PC-9 (cell line): Measurements from ENCODE around the gene SLC36A2. TPM values are rescaled to one million over a fixed set of nuclear protein-coding genes. Genes with fewer than 3 reads are reported as not detected.

Source experiments
- BruUV-seq: library from RNA; stranded (reverse); fragments of 400-500 nt; replicated peaks from 2 replicates; lab custom pipeline; 2021; lab: Mats Ljungman, UMichigan
- CTCF ChIA-PET: fragments of 300-600 bp; sonication (Branson Sonifier 250); formaldehyde crosslinking; loops from one replicate; lab custom pipeline; 2022; ENCODE audit warnings: antibody characterized with exemption; lab: Charles Lee
- POLR2A ChIA-PET: fragments of 300-600 bp; sonication (Branson Sonifier 250); formaldehyde crosslinking; loops from one replicate; lab custom pipeline; 2022; ENCODE audit warnings: antibody characterized with exemption; ENCODE audit not compliant: unreplicated experiment; lab: Charles Lee
- DNase-seq, 2 experiments: peaks; one replicate each; pipeline versions ENCODE4 v3.0.0 to v3.0.0-alpha.2; 2015 to 2022; ENCODE audit warnings: mixed read lengths in 1 of 2
- H2AFZ ChIP-seq: fragments of 200-600 bp; sonication (generic); 2 replicates; pipeline ENCODE4 v1.8.1; 2017; ENCODE audit warnings: antibody characterized with exemption
- H3F3A ChIP-seq: fragments of 200-600 bp; sonication (generic); 2 replicates; pipeline ENCODE4 v1.8.1; 2017; ENCODE audit warnings: antibody characterized with exemption, mild to moderate bottlenecking, low read depth; ENCODE audit not compliant: insufficient read depth
- H3K27ac ChIP-seq: fragments of 200-600 bp; sonication (generic); 2 replicates; pipeline ENCODE4 v1.6.1; 2016; ENCODE audit warnings: mixed run types
- H3K27me3 ChIP-seq: fragments of 200-600 bp; sonication (generic); 2 replicates; pipeline ENCODE4 v1.6.1; 2016; ENCODE audit warnings: low read depth, mixed run types; ENCODE audit not compliant: insufficient read depth
- H3K36me3 ChIP-seq: fragments of 200-600 bp; sonication (generic); 2 replicates; pipeline ENCODE4 v1.6.1; 2016; ENCODE audit warnings: low read depth, mixed run types
- H3K4me1 ChIP-seq: fragments of 200-600 bp; sonication (generic); replicated peaks from 2 replicates; pipeline ENCODE4 v1.6.1; 2016; ENCODE audit warnings: mixed run types; ENCODE audit not compliant: insufficient read depth
- H3K4me2 ChIP-seq: fragments of 200-600 bp; sonication (generic); 2 replicates; pipeline ENCODE4 v1.6.1; 2017; ENCODE audit warnings: mixed run types
- H3K4me3 ChIP-seq: fragments of 200-600 bp; sonication (generic); 2 replicates; pipeline ENCODE4 v1.6.1; 2016; ENCODE audit warnings: mixed run types
- H3K79me2 ChIP-seq: fragments of 200-600 bp; sonication (generic); 2 replicates; pipeline ENCODE4 v1.6.1; 2017; ENCODE audit warnings: low read depth, mixed run types
- H3K9me2 ChIP-seq: fragments of 200-600 bp; sonication (generic); 2 replicates; pipeline ENCODE4 v1.8.1; 2017; ENCODE audit warnings: mild to moderate bottlenecking; ENCODE audit not compliant: insufficient read depth
- H3K9me3 ChIP-seq: fragments of 200-600 bp; sonication (generic); 2 replicates; pipeline ENCODE4 v1.8.1; 2016; ENCODE audit warnings: low read depth; ENCODE audit not compliant: insufficient read depth
- H4K20me1 ChIP-seq: fragments of 200-600 bp; sonication (generic); 2 replicates; pipeline ENCODE4 v1.8.1; 2017; ENCODE audit not compliant: insufficient read depth
- EZH2 ChIP-seq: fragments of 200-600 bp; sonication (generic); IDR thresholded peaks from 2 replicates; pipeline ENCODE4 v1.8.0; 2017; ENCODE audit warnings: antibody characterized with exemption, low read depth
- intact Hi-C: fragments of 100-400 bp; cut with micrococcal nuclease; formaldehyde crosslinking; loops from one replicate; pipeline ENCODE4 v1.10.0; 2022; ENCODE audit not compliant: unreplicated experiment
- total RNA-seq: library from RNA; stranded (reverse); gene quantifications from 2 replicates; pipeline ENCODE4 v1.2.3, GENCODE V29; 2021
- TF ChIP-seq, protein P1 (sequence below): fragments of 200-600 bp; sonication (generic); conservative IDR thresholded peaks from 2 replicates; pipeline ENCODE4 v1.6.1; 2017; ENCODE audit warnings: mixed run types, antibody characterized with exemption, mild to moderate bottlenecking, moderate library complexity

The SLC36A2 gene
- total RNA-seq, 1 experiment from 2014 or later = not detected

DNA sequence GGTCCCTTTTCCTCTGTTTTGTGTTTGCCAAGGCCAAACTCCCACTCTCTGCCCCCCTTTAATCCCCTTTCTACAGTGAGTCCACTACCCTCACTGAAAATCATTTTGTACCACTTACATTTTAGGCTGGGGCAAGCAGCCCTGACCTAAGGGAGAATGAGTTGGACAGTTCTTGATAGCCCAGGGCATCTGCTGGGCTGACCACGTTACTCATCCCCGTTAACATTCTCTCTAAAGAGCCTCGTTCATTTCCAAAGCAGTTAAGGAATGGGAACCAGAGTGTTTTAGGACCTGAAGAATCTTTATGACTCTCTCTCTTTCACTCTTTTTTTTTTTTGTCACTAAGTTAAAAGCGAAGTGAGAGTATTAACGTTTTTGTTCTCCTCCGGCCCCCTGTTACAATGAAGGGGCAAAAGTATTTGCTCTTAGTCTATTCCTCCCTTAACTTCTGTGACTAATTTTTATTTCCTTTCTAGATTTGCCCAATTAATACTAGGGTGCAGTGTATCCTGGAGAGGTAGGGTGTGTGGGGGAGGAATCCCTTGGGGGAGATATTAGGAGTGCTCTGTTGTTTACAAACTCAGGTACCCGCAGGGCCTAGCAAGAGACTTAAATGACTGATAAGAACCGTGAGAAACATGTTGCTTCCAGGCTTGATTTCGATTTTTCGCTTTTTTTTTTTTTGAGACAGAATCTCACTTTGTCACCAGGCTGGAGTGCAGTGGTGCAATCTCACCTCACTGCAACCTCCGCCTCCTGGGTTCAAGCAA is 79.7 kb downstream of the SLC36A2 start:
- Histone ChIP-seq H2AFZ (no peak overlapping the region), H3K79me2 (no peaks in the 10 kb centered on the region), H3K4me1 (peaks cover 20% of the 10 kb centered on the region), H3K9me2 (no peaks in the 10 kb centered on the region), H3K4me2 (no peak overlapping the region), H4K20me1 (no peaks in the 10 kb centered on the region), H3K36me3 (no peaks in the 10 kb centered on the region), H3K27me3 (no peaks in the 10 kb centered on the region), H3K4me3 (no peak overlapping the region), H3K27ac (no peak overlapping the region), H3F3A (peaks cover 12% of the 10 kb centered on the region; the same call in 1 of the 2 replicates), H3K9me3 (no peaks in the 10 kb centered on the region)
- peak in 1 of 2 experiments; percentile 10 for DNase-seq
- no TSS peak for BruUV-seq
- no peak for TF ChIP-seq EZH2
- TF ChIP-seq, protein P1, sequence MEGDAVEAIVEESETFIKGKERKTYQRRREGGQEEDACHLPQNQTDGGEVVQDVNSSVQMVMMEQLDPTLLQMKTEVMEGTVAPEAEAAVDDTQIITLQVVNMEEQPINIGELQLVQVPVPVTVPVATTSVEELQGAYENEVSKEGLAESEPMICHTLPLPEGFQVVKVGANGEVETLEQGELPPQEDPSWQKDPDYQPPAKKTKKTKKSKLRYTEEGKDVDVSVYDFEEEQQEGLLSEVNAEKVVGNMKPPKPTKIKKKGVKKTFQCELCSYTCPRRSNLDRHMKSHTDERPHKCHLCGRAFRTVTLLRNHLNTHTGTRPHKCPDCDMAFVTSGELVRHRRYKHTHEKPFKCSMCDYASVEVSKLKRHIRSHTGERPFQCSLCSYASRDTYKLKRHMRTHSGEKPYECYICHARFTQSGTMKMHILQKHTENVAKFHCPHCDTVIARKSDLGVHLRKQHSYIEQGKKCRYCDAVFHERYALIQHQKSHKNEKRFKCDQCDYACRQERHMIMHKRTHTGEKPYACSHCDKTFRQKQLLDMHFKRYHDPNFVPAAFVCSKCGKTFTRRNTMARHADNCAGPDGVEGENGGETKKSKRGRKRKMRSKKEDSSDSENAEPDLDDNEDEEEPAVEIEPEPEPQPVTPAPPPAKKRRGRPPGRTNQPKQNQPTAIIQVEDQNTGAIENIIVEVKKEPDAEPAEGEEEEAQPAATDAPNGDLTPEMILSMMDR = no peak
- POLR2A ChIA-PET = no interaction called here
- CTCF ChIA-PET = interaction anchor here (0.7 kb wide), 1 partner anchor 15 kb away, joined by 5 read pairs; the partner anchor contains the start of gene GM2A
- intact Hi-C loops = no loop called here

Other genes starting within 250 kb of the SLC36A2 start
- gene ANXA6, start 189.8 kb downstream of the SLC36A2 start, total RNA-seq = 18.0 and 22.4 TPM in 2 replicates
- gene CCDC69, start 123.5 kb downstream of the SLC36A2 start, total RNA-seq = 0.35 and 0.50 TPM in 2 replicates
- 24.5 and 26.7 TPM in 2 replicates for gene GM2A, start 94.4 kb downstream of the SLC36A2 start, total RNA-seq
- gene SLC36A3, start 43.8 kb downstream of the SLC36A2 start, total RNA-seq = not detected in 2 replicates
- gene SLC36A1, start 100.0 kb upstream of the SLC36A2 start, total RNA-seq = 7.4 and 11.0 TPM in 2 replicates
- 0.28 and 0.48 TPM in 2 replicates for gene FAT2, start 243.8 kb upstream of the SLC36A2 start, total RNA-seq